ENCODE measurements around the gene RAN.
"Not testable (repeated sequence)": the region's sequence is repeated elsewhere in the genome, so short reads cannot be mapped to it uniquely, and the experiment has no call there.

The RAN gene

DNA sequence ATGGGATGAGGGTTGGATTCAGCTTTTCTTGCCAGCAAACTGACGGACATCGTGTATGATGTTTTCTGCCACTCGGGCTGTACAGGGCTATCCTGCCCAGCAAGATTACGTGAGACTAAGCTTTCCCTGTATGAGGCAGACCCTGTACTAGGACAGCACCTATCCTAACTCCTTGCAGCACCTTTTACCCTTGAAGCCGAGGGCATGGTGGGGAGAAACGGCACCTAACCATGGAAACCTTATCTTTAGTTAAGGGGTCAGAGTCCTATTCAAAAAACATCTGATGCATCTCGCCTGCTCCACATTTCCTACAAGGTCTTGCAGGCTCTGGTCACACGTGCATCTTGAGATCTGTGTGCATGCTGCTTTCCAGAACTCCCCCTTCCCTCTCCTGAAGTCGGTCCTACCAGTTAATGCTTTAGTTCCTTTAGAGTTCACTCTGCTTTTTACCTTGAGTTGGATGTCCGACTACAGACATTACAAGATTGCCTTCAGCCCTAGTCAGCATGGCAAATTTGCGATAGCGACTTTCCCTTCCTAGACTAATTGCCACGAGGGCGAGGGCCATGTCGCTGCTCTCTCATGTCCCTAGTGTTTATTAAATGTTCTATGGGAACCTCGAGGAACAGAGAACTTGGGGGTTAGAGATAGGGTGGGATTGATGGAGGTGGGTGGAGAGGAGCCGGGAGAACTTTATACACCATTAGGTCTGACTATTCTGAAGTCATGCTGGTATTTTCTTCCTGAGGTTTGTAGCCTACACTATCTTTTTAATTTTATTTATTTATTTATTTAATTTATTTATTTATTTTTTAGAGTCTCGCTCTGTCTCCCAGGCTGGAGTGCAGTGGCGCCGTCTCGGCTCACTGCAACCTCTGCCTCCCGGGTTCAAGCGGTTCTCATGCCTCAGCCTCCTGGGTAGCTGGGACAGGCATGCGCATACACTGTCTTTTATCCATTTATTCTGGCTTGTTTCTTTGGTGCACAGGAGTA lies 6.6 kb downstream of the RAN start:
- no peak for DNase-seq (ENCODE audit: low read depth in 2 of 2)

DNA sequence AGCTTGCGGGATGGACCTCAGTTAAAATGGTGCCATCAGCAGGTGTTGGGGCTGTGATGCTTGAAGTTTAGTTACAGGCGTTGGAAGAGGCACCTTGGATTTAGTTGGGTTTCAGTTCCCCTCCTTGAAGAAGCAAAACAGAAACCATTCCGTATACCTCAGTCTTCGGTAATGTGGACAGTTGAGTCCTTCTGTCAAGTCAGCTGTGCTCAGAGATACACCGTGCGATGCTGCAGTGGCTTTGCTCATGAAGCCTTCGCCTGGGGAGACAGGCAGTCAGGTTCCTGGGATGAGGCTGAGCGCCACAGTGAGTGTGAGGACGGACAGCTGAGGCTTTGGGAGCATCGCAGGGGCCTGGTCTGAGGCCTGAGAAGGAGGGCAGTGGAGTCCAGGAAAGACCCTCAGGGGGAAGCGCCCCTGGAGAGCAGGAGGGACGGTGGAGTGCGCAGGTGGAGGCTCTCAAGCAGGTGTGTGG lies 7.4 kb downstream of the RAN start:
- no peak for DNase-seq (ENCODE audit: low read depth in 2 of 2)

DNA sequence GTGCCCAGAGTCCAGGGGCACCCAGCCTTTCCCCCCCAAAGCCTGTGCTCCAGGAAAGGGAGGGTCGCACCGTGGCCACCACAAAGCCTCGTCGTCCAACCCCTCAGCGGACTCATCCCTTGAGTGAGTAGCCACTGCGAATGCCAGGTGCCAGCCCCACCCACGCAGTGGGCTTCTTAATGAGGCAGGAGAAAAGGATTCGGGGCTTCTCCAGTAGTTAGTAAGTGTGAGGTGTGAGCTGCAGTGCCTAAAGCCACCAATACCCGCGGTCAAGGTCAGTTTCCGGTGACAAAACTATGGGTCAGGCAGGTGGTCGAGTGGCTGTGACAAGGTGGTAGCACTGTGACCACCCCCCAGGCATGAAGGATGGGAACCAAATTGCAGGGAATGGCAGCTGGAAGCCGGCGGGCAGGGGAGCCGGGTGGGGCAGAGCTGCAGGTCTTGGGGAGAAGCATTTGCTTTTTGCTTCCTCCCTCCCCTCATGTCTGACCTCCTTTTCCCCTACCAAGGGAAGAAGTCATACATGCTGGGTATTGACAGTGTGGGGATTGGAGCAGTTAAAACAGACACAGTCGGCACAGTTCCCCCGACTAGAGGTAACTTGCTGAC lies 8.0 kb downstream of the RAN start:
- no peak for DNase-seq (ENCODE audit: low read depth in 2 of 2)

- no peak for DNase-seq (ENCODE audit: low read depth in 2 of 2)
These were observed 8.6 kb downstream of the RAN start for GRCh38 chr12:130880411-130880885.

- DNase-seq (ENCODE audit: low read depth in 2 of 2): no peak
These were observed 9.2 kb downstream of the RAN start for GRCh38 chr12:130881046-130881445.

DNA sequence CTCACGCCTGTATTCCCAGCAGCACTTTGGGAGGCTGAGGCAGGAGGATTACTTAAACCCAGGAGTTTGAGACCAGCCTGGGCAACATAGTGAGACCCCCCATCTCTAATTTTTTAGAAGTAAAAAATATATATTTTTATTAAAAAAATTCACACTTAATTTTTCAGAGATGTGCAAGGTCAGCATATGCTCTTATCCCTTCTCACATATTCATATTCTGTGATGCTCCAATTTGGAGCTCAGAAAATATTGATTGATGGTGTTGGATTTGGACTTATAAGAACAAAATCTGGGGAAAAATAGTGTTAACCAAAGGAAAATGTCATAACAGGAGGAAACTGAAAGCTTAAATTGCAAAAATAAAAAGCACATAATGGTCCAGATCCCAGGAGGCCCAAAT lies 9.7 kb downstream of the RAN start:
- no peak for DNase-seq (ENCODE audit: low read depth in 2 of 2)

- DNase-seq (ENCODE audit: low read depth in 2 of 2): not testable (repeated sequence)
These were observed 15.3 kb downstream of the RAN start for GRCh38 chr12:130887190-130887589.

DNA sequence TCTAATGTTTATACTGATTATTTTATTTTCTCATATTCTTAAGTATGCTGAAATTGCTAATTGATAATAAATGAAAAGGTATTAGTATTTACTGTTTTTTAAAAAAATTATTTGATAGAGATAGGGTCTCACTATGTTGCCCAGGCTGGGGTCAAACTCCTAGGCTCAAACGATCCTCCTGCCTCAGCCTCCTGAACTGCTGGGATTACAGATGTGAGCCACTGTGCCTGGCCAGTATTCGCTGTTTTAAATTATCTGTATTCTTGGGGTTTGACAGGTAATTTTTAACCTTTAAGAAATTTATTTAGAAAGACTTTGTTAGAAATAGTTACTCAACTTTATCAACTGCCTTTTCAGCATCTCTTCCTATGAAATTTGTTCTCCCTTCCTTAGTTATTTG lies 32.2 kb downstream of the RAN start:
- no peak for DNase-seq (ENCODE audit: low read depth in 2 of 2)

DNA sequence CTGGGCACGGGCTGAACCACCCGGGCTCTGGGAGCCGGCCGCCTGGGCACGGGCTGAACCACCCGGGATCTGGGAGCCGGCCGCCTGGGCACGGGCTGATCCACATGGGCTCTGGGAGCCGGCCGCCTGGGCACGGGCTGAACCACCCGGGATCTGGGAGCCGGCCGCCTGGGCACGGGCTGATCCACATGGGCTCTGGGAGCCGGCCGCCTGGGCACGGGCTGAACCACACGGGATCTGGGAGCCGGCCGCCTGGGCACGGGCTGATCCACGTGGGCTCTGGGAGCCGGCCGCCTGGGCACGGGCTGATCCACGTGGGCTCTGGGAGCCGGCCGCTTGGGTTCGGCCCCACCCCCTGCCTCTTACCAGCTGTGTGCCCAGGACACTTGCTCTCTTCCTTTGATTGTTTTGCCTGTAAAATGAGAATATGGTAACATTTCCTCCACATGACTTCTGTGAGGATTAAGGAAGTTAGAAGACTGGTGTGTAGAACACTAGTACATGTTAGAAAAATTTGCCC lies 33.1 kb downstream of the RAN start:
- not testable (repeated sequence) for DNase-seq (ENCODE audit: low read depth in 2 of 2)

- no peak for DNase-seq (ENCODE audit: low read depth in 2 of 2)
These were observed 37.2 kb downstream of the RAN start for GRCh38 chr12:130909111-130909510.

DNA sequence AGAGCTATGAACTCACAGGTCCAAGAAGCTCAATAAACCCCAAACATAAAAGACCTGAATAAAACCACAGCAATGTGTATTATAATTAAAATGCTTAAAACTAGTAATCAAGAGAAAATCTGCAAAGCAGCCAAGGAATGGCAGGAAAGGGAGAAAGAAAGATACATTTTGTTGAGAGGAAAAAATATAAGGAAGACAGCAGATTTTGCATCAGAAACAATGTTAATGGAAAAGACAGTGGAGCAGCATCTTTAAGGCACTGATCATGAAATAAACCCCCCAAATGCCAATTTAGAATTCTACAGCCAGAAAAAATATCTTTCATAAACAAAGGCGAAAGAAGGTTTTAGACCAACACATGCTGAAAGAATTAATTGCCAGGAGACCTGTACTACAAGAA lies 39.3 kb downstream of the RAN start:
- no peak for DNase-seq (ENCODE audit: low read depth in 2 of 2)

GRCh38 chr12:130911933-130912332 lies 40.1 kb downstream of the RAN start:
- DNase-seq (ENCODE audit: low read depth in 2 of 2): no peak

- DNase-seq (ENCODE audit: low read depth in 2 of 2): no peak
These were observed 44.5 kb downstream of the RAN start for GRCh38 chr12:130916241-130916911.

DNA sequence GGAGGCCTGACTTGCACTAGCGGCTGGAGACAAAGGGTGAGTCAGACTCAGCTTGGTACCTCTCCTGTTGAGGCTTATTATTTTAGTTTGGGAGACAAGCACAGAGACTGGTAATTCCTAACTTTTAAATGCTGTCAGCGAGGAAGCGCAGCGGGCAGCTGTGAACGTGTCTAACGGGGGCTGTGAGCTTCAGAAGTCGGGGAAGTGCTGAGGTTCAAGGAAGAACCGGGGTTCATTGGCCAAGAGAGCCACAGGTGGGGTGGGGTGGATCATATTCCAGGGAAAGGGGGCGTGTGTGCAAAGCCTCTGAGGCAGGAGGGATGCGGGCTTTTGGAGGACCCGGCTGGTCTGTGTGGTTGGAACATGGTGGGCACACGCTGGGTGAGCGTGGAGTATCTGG lies 45.7 kb downstream of the RAN start:
- DNase-seq (ENCODE audit: low read depth in 2 of 2): no peak

- no peak for DNase-seq (ENCODE audit: low read depth in 2 of 2)
These were observed 47.2 kb downstream of the RAN start for GRCh38 chr12:130919086-130919485.

DNA sequence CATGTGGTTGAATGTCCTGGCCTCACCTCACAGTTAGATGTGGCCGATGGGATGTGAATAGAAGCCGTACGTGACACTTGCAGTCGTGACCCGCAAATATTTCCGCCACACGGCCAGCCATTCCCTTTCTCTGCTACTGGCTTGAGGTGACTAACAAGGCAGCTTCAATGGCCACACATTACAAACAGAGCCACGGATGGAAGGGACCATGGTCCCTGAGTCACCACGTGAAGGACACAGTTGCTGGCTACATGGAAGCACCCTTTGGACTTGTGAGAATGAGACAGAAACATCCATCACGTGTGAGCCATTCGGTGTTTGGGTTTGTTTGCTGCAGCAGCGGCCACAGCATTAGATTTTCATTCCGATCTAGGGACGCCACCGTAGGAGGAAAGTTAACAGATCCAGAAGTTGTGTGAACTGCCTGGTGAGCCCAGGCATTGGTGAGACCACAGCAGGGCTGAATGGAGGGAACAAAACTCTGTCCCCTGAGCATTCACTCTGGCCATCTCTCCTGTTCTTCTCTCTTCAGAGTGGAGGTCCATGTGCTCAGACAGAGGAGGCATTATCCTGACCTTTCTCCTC lies 48.3 kb downstream of the RAN start:
- no peak for DNase-seq (ENCODE audit: low read depth in 2 of 2)

- DNase-seq (ENCODE audit: low read depth in 2 of 2): no peak
These were observed 49.0 kb downstream of the RAN start for GRCh38 chr12:130920723-130921381.

- no peak for DNase-seq (ENCODE audit: low read depth in 2 of 2)
These were observed 50.7 kb downstream of the RAN start for GRCh38 chr12:130922511-130922953.

DNA sequence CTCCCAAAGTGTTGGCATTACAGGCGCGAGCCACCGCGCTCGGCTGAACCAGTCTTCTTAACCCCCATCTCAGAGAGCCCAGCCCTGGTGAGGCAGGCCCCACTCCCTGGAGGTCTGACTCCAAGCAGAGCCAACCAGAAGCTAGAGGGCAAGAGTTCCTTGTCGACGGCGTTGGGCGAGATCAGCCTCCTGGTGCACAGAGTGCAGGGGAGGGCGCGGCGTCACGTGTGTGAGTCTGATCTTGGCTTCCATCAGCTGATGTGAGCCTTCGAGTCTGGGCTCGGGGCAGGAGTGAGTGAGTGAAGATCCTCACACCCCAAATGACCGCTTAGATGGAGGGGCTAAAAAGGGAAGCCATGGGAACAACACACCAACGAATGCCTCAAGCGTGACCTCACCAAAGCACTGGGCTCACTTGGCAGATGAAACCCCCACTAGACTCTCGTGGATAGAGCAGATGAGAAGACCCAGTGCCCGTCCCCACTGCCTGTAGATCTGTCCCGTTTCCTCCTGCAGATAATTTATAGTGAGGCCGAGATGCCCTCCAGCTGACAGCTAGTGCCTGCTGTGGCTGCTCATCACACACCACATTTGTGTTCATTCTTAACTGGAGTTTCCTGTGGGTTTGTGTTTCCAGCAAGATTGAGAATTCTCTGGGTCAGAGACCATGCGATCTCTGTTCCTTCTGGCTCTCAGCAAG lies 53.2 kb downstream of the RAN start:
- no peak for DNase-seq (ENCODE audit: low read depth in 2 of 2)

DNA sequence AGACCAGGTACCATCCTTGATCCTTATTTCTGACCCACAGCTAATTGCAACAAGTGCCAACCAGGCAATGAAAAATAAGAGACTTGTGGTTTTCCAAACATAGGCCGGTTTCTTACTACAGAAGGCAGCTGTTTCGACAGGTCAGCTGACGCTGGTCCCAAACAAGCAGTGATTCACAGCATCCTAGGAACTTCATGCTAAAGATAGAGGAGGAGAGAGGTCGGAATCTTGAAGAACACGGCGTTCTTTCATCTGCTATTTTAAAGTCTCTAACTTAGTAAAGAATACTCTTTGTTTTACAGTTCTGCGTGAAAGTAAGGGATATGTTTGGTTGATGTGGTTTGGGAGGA lies 53.8 kb downstream of the RAN start:
- DNase-seq (ENCODE audit: low read depth in 2 of 2): no peak

Measured in activated CD4-positive, alpha-beta T cell treated with anti-CD3 and anti-CD28 coated beads for 24 hours (primary cell).